Panc1 (cell line): ENCODE measurements around the gene EHMT2. TPM values are rescaled to one million over a fixed set of nuclear protein-coding genes. Genes with fewer than 3 reads are reported as not detected.
"Not testable (repeated sequence)": the region's sequence is repeated elsewhere in the genome, so short reads cannot be mapped to it uniquely, and the experiment has no call there.

ENCODE experiments used
- ATAC-seq: fragments of 200-7000 bp; cut with Tn5 transposase; 2 replicates; pipeline ENCODE4 v1.9.1; 2020; ENCODE audit warnings: mild to moderate bottlenecking, moderate library complexity
- BruUV-seq: library from RNA; stranded (reverse); fragments of 400-500 nt; replicated peaks from 2 replicates; lab custom pipeline; 2021; lab: Mats Ljungman, UMichigan
- CTCF ChIA-PET: fragments of 300-600 bp; sonication (Branson Sonifier 250); formaldehyde crosslinking; loops from one replicate; lab custom pipeline; 2022; ENCODE audit warnings: antibody characterized with exemption; lab: Charles Lee
- POLR2A ChIA-PET: fragments of 300-600 bp; sonication (Branson Sonifier 250); formaldehyde crosslinking; loops from one replicate; lab custom pipeline; 2022; ENCODE audit warnings: antibody characterized with exemption; lab: Charles Lee
- DNase-seq: peaks from one replicate; pipeline ENCODE4 v3.0.0-alpha.2; 2010; ENCODE audit warnings: low read depth, low spot score
- H3K27ac ChIP-seq: 2 replicates; pipeline ENCODE4 v1.5.1; 2011; ENCODE audit warnings: mild to moderate bottlenecking, low read length, inconsistent platforms
- H3K27me3 ChIP-seq: fragments of 200-500 bp; sonication (Bioruptor generic); 2 replicates; pipeline ENCODE4 v1.6.0; 2014; ENCODE audit warnings: low read length, inconsistent platforms; ENCODE audit not compliant: control insufficient read depth, insufficient read depth
- H3K36me3 ChIP-seq: fragments of 200-500 bp; sonication (Bioruptor generic); 2 replicates; pipeline ENCODE4 v1.5.1; 2014; ENCODE audit warnings: inconsistent platforms, mild to moderate bottlenecking, low read length, moderate library complexity; ENCODE audit not compliant: control insufficient read depth, insufficient read depth
- H3K4me1 ChIP-seq: 2 replicates; pipeline ENCODE4 v1.5.1; 2011; ENCODE audit warnings: inconsistent platforms, mild to moderate bottlenecking, low read length, moderate library complexity; ENCODE audit not compliant: control insufficient read depth, insufficient read depth
- H3K4me3 ChIP-seq, 2 experiments: 2 replicates each; pipeline ENCODE4 v1.5.1; 2011 to 2012; ENCODE audit warnings: low read depth in 2 of 2, low read length in 2 of 2, mild to moderate bottlenecking in 2 of 2, inconsistent platforms in 1 of 2, moderate library complexity in 1 of 2
- H3K9me3 ChIP-seq: fragments of 200-500 bp; sonication (Bioruptor generic); 2 replicates; pipeline ENCODE4 v1.5.1; 2014; ENCODE audit warnings: low read depth, mild to moderate bottlenecking, inconsistent platforms, low read length, moderate library complexity; ENCODE audit not compliant: control insufficient read depth, insufficient read depth
- POLR2AphosphoS5 ChIP-seq: IDR thresholded peaks from 2 replicates; pipeline ENCODE4 v1.6.1; 2012; ENCODE audit warnings: mild to moderate bottlenecking, low read depth, low read length, moderate library complexity
- SIN3A ChIP-seq: IDR thresholded peaks from 2 replicates; pipeline ENCODE4 v1.6.1; 2012; ENCODE audit warnings: low read depth, mild to moderate bottlenecking, low read length, moderate library complexity, borderline replicate concordance; ENCODE audit not compliant: insufficient read depth
- TCF7L2 ChIP-seq: IDR thresholded peaks from 2 replicates; pipeline ENCODE4 v1.6.1; 2011; ENCODE audit warnings: mild to moderate bottlenecking, low read depth, low read length, inconsistent platforms
- in situ Hi-C: cut with HindIII; loops from 2 replicates; pipeline ENCODE4 v1.10.0; 2016; ENCODE audit warnings: low sequenced_read_pairs, low pct_unique_long_range_greater_than_20kb
- intact Hi-C: fragments of 100-400 bp; cut with micrococcal nuclease; formaldehyde crosslinking; loops from one replicate; pipeline ENCODE4 v1.10.0; 2022; ENCODE audit not compliant: unreplicated experiment
- total RNA-seq: library from RNA; stranded (reverse); gene quantifications from one replicate; pipeline ENCODE4 v1.2.1, GENCODE V29; 2021; ENCODE audit not compliant: unreplicated experiment
- TF ChIP-seq, protein P1 (sequence below): fragments of 450-650 bp; IDR thresholded peaks from 2 replicates; pipeline ENCODE4 v1.5.1; 2017; ENCODE audit warnings: mild to moderate bottlenecking
- TF ChIP-seq, protein P2 (sequence below), 2 experiments: IDR thresholded peaks; 2 replicates each; pipeline ENCODE4 v1.6.1; 2011 to 2012; ENCODE audit warnings: low read depth in 2 of 2, control low read depth in 1 of 2, low read length in 1 of 2, mild to moderate bottlenecking in 1 of 2, moderate library complexity in 1 of 2; ENCODE audit not compliant: insufficient read depth in 1 of 2

The EHMT2 gene
- total RNA-seq, 1 experiment from 2014 or later, result 60.4 TPM

DNA sequence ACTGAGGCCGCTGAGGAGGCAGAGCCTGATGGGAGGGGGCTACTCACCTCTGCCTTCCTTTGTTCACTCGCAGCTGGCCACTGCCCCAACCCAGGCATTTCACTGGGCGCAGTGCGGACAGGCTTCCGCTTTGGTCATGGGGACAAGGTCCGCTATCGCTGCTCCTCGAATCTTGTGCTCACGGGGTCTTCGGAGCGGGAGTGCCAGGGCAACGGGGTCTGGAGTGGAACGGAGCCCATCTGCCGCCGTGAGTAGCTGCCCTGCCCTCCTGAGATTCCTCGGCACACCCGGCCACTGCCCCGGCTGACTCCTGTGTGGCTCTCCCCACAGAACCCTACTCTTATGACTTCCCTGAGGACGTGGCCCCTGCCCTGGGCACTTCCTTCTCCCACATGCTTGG is 36.0 kb upstream of the EHMT2 start:
- in situ Hi-C loops (no loop called here), intact Hi-C loops (no loop called here)
- DNase-seq, result no peak
- H3K4me1 ChIP-seq, result no peaks in the 10 kb centered on the region; the same call in 1 of the 2 replicates
- H3K9me3 ChIP-seq, result no peaks in the 10 kb centered on the region
- H3K4me3 ChIP-seq, result no peak overlapping the region
- no peaks in the 10 kb centered on the region for H3K27me3 ChIP-seq
- POLR2A ChIA-PET, result no interaction called here
- BruUV-seq, result no TSS peak
- H3K36me3 ChIP-seq, result no peaks in the 10 kb centered on the region
- CTCF ChIA-PET, result no interaction called here
- TF ChIP-seq TCF7L2 (no peak), POLR2AphosphoS5 (no peak), SIN3A (no peak)
- TF ChIP-seq, protein P1, sequence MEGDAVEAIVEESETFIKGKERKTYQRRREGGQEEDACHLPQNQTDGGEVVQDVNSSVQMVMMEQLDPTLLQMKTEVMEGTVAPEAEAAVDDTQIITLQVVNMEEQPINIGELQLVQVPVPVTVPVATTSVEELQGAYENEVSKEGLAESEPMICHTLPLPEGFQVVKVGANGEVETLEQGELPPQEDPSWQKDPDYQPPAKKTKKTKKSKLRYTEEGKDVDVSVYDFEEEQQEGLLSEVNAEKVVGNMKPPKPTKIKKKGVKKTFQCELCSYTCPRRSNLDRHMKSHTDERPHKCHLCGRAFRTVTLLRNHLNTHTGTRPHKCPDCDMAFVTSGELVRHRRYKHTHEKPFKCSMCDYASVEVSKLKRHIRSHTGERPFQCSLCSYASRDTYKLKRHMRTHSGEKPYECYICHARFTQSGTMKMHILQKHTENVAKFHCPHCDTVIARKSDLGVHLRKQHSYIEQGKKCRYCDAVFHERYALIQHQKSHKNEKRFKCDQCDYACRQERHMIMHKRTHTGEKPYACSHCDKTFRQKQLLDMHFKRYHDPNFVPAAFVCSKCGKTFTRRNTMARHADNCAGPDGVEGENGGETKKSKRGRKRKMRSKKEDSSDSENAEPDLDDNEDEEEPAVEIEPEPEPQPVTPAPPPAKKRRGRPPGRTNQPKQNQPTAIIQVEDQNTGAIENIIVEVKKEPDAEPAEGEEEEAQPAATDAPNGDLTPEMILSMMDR, result no peak
- TF ChIP-seq, protein P2, sequence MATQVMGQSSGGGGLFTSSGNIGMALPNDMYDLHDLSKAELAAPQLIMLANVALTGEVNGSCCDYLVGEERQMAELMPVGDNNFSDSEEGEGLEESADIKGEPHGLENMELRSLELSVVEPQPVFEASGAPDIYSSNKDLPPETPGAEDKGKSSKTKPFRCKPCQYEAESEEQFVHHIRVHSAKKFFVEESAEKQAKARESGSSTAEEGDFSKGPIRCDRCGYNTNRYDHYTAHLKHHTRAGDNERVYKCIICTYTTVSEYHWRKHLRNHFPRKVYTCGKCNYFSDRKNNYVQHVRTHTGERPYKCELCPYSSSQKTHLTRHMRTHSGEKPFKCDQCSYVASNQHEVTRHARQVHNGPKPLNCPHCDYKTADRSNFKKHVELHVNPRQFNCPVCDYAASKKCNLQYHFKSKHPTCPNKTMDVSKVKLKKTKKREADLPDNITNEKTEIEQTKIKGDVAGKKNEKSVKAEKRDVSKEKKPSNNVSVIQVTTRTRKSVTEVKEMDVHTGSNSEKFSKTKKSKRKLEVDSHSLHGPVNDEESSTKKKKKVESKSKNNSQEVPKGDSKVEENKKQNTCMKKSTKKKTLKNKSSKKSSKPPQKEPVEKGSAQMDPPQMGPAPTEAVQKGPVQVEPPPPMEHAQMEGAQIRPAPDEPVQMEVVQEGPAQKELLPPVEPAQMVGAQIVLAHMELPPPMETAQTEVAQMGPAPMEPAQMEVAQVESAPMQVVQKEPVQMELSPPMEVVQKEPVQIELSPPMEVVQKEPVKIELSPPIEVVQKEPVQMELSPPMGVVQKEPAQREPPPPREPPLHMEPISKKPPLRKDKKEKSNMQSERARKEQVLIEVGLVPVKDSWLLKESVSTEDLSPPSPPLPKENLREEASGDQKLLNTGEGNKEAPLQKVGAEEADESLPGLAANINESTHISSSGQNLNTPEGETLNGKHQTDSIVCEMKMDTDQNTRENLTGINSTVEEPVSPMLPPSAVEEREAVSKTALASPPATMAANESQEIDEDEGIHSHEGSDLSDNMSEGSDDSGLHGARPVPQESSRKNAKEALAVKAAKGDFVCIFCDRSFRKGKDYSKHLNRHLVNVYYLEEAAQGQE (IDR thresholded peaks at IDR 0.05; ENCODE audit: insufficient read depth in 1 of 2, low read depth in 2 of 2, low read length in 1 of 2), result no peak
- H3K27ac ChIP-seq, result no peak overlapping the region
- 0 out of 2 replicates have a peak, but pooled peaks have one; percentile 48 for ATAC-seq

DNA sequence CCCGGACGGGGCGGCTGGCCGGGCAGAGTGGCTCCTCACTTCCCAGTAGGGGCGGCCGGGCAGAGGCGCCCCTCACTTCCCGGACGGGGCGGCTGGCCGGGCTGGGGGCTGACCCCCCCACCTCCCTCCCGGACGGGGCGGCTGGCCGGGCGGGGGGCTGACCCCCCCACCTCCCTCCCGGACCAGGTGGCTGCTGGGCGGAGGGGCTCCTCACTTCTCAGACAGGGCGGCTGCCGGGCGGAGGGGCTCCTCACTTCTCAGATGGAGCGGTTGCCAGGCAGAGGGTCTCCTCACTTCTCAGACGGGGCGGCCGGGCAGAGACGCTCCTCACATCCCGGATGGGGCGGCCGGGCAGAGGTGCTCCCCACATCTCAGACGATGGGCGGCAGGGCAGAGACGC is 34.6 kb upstream of the EHMT2 start:
- H3K27ac ChIP-seq, H3K9me3 ChIP-seq, H3K4me3 ChIP-seq, ATAC-seq, DNase-seq, BruUV-seq, CTCF ChIA-PET, intact Hi-C loops, POLR2A ChIA-PET, in situ Hi-C loops, H3K36me3 ChIP-seq, H3K27me3 ChIP-seq, H3K4me1 ChIP-seq: not testable (repeated sequence)

DNA sequence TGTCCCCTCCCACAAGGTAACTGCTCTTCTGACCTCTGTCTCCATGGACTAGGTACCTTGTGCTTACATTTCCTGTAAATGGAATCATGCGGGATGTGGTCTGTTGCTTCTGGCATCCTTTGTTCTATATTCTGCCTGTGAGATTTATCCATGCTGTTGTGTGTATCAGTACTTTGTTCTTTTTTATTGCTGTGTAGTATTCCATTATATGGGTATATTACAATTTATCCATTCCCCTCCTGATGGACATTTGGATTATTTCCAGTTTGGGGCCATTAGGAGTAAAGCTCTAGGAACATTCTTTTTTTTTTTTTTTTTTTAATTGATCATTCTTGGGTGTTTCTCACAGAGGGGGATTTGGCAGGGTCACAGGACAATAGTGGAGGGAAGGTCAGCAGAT is 33.5 kb upstream of the EHMT2 start:
- DNase-seq (no peak), ATAC-seq (no peak)
- no peaks in the 10 kb centered on the region for H3K36me3 ChIP-seq
- no peak overlapping the region for H3K4me3 ChIP-seq
- H3K4me1 ChIP-seq, result no peaks in the 10 kb centered on the region; the same call in 1 of the 2 replicates
- H3K27me3 ChIP-seq, result no peaks in the 10 kb centered on the region
- ChIA-PET POLR2A (no interaction called here), CTCF (no interaction called here)
- H3K9me3 ChIP-seq, result no peaks in the 10 kb centered on the region
- no peak overlapping the region for H3K27ac ChIP-seq
- no TSS peak for BruUV-seq
- in situ Hi-C loops, result no loop called here
- intact Hi-C loops, result no loop called here
- TF ChIP-seq POLR2AphosphoS5 (no peak), TCF7L2 (no peak), SIN3A (no peak)
- TF ChIP-seq, protein P2 (IDR thresholded peaks at IDR 0.05; ENCODE audit: insufficient read depth in 1 of 2, low read depth in 2 of 2, low read length in 1 of 2), result no peak
- TF ChIP-seq, protein P1, result no peak
